Measurements from ENCODE around the gene HTR5A. TPM values are rescaled to one million over a fixed set of nuclear protein-coding genes. Genes with fewer than 3 reads are reported as not detected.

Gene HTR5A
- total RNA-seq, 1 donor from 2014 or later = not detected

DNA sequence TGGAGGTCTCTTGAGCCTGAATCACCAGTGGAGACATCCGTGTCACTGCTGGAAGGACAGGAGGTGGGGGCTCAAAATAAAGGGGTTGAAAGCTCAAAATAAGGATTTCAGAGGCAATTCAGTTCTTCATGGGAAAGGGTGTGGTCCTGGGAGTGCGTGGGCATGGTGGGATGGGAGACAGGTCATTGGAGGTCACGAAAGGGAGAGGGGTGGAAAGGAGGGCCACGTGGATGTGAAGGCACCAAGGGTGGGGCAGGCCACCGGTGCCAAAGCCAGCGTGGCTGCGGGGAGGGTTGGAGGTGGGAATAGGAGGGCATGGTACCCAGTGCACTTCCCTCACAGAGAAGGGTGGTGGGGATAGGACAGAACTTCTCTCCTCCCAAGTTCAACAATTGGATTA lies 59.7 kb downstream of the HTR5A start:
- H3K4me1 ChIP-seq (ENCODE audit: control insufficient read depth in 3 of 3, insufficient read depth in 3 of 3, low read length in 3 of 3) = no peaks in the 10 kb centered on the region
- no peak overlapping the region for H3K4me3 ChIP-seq (ENCODE audit: low read length in 3 of 3)
- H3K9ac ChIP-seq (ENCODE audit: low read depth in 1 of 3, low read length in 3 of 3) = no peak overlapping the region
- H3K9me3 ChIP-seq (ENCODE audit: control insufficient read depth in 3 of 3, low read length in 3 of 3) = no peaks in the 10 kb centered on the region
- no peaks in the 10 kb centered on the region for H3K36me3 ChIP-seq (ENCODE audit: control insufficient read depth in 3 of 3, insufficient read depth in 3 of 3, low read length in 3 of 3)
- peaks cover 4 to 9% (median 8%) of the 10 kb centered on the region in 3 donors for H3K27me3 ChIP-seq (ENCODE audit: control insufficient read depth in 3 of 3, insufficient read depth in 3 of 3, low read length in 3 of 3)
- no peak overlapping the region for H3K27ac ChIP-seq (ENCODE audit: low read depth, low read length)

DNA sequence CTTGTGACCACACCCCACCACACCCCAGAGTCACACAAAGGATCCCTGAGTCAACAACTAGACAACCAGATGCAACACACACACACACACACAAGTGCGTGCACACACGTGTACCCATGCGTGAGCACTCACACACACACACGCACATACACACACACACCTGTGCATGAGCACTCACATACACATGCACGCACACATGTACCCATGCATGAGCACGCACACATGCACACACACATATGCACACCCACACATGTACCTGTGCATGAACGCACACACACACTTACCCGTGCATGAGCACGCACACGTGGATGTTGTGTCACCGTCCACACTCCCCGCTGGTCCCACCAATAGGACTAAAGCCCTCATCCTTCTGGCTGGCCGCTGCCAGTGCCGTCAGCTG lies 60.4 kb downstream of the HTR5A start:
- H3K4me3 ChIP-seq (ENCODE audit: low read length in 3 of 3) = no peak overlapping the region

DNA sequence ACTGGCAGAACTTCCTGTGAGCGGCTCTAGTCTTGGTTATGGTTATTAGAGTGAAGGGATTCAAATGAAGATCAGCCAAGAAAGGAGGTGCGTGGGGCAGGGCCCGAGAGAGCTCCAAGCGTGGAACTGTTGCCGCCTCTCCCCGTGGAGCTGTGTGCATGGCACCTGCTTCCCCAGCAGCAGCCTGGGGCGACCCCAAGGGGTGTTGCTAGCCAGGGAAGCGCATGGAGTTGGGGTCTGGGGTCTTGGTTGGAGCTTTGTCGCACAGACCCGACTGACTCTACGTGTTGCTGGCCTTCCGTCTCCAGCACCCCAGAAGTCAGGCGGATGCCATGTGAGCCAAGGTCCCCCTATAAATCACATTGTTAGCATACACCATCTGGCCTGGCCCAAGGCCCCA lies 61.0 kb downstream of the HTR5A start:
- H3K4me1 ChIP-seq (ENCODE audit: control insufficient read depth in 3 of 3, insufficient read depth in 3 of 3, low read length in 3 of 3) = no peaks in the 10 kb centered on the region
- H3K4me3 ChIP-seq (ENCODE audit: low read length in 3 of 3) = no peak overlapping the region
- H3K9me3 ChIP-seq (ENCODE audit: control insufficient read depth in 3 of 3, low read length in 3 of 3) = no peaks in the 10 kb centered on the region
- H3K36me3 ChIP-seq (ENCODE audit: control insufficient read depth in 3 of 3, insufficient read depth in 3 of 3, low read length in 3 of 3) = no peaks in the 10 kb centered on the region
- peaks cover 3 to 8% (median 4%) of the 10 kb centered on the region in 3 donors for H3K27me3 ChIP-seq (ENCODE audit: control insufficient read depth in 3 of 3, insufficient read depth in 3 of 3, low read length in 3 of 3)
- H3K27ac ChIP-seq (ENCODE audit: low read depth, low read length) = no peak overlapping the region
- no peak overlapping the region for H3K9ac ChIP-seq (ENCODE audit: low read depth in 1 of 3, low read length in 3 of 3)

More for the DNA sequence above, 60.4 kb downstream of the HTR5A start:
- Histone ChIP-seq H3K36me3 (ENCODE audit: control insufficient read depth in 3 of 3, insufficient read depth in 3 of 3, low read length in 3 of 3) (no peaks in the 10 kb centered on the region), H3K4me1 (ENCODE audit: control insufficient read depth in 3 of 3, insufficient read depth in 3 of 3, low read length in 3 of 3) (no peaks in the 10 kb centered on the region), H3K9ac (ENCODE audit: low read depth in 1 of 3, low read length in 3 of 3) (no peak overlapping the region), H3K27me3 (ENCODE audit: control insufficient read depth in 3 of 3, insufficient read depth in 3 of 3, low read length in 3 of 3) (peaks cover 4 to 8% (median 4%) of the 10 kb centered on the region in 3 donors), H3K9me3 (ENCODE audit: control insufficient read depth in 3 of 3, low read length in 3 of 3) (no peaks in the 10 kb centered on the region), H3K27ac (ENCODE audit: low read depth, low read length) (no peak overlapping the region)

DNA sequence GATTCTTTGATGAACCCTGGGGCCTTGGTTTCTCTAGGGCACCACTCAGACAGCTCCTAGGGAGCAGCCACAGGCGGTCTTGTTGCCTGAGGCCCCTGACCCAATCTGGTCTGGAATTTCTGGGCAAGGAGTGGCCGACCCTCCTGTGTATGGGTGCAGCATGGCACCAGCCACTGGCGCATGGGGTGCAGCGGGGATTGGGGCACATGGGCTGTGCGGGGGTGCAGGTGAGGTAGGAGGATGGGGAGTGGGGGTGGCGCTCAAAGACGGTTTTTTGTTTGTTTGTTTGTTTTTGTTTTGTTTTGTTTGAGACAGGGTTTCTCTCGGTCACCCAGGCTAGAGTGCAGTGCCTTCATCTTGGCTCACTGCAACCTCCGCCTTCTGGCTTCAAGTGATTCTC lies 62.3 kb downstream of the HTR5A start:
- Histone ChIP-seq H3K9ac (ENCODE audit: low read depth in 1 of 3, low read length in 3 of 3) (no peak overlapping the region), H3K27ac (ENCODE audit: low read depth, low read length) (no peak overlapping the region), H3K9me3 (ENCODE audit: control insufficient read depth in 3 of 3, low read length in 3 of 3) (peaks cover 0 to 4% (median 0%) of the 10 kb centered on the region in 3 donors), H3K36me3 (ENCODE audit: control insufficient read depth in 3 of 3, insufficient read depth in 3 of 3, low read length in 3 of 3) (no peaks in the 10 kb centered on the region), H3K4me1 (ENCODE audit: control insufficient read depth in 3 of 3, insufficient read depth in 3 of 3, low read length in 3 of 3) (no peaks in the 10 kb centered on the region), H3K27me3 (ENCODE audit: control insufficient read depth in 3 of 3, insufficient read depth in 3 of 3, low read length in 3 of 3) (peaks cover 0 to 8% (median 4%) of the 10 kb centered on the region in 3 donors), H3K4me3 (ENCODE audit: low read length in 3 of 3) (no peak overlapping the region)

DNA sequence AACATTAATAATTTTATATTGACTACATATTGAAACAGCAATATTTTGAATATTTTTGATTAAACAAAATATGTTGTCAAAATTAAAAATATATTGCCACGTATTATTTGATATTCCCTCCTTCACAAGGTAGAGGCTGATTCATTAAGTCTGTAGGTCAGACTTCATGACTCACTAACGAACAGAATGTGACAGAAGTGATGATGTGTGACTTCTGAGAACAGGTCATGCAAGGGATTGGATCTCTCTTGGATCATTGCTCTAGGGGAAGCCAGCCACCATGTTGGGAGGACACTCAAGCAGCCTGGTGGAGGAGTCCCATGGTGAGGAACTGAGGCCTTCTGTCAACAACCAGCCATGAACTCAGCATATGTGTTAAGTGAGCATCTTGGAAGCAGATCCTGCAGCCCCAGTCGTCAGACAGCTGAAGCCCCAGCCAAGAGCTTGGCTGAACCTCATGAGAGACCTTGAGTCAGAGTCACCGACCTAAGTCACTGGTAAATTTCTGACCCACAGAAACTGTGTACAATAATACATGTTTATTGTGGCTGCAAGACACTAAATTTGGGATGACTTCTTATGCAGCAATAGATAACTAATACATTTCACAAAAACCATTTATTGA lies 66.6 kb downstream of the HTR5A start:
- Histone ChIP-seq H3K27ac (ENCODE audit: low read depth, low read length) (no peak overlapping the region), H3K4me3 (ENCODE audit: low read length in 3 of 3) (no peak overlapping the region), H3K4me1 (ENCODE audit: control insufficient read depth in 3 of 3, insufficient read depth in 3 of 3, low read length in 3 of 3) (no peaks in the 10 kb centered on the region), H3K9ac (ENCODE audit: low read depth in 1 of 3, low read length in 3 of 3) (no peak overlapping the region), H3K36me3 (ENCODE audit: control insufficient read depth in 3 of 3, insufficient read depth in 3 of 3, low read length in 3 of 3) (no peaks in the 10 kb centered on the region), H3K9me3 (ENCODE audit: control insufficient read depth in 3 of 3, low read length in 3 of 3) (peaks cover 0 to 4% (median 0%) of the 10 kb centered on the region in 3 donors), H3K27me3 (ENCODE audit: control insufficient read depth in 3 of 3, insufficient read depth in 3 of 3, low read length in 3 of 3) (peaks cover 9 to 18% (median 10%) of the 10 kb centered on the region in 3 donors)

Small RNA genes lying within 50 kb of the gene (small RNA-seq; reads per million reads assigned to genes)
- gene AC092628.1 = not detected

Other genes with a start within 250 kb of the HTR5A start
- gene PAXIP1, start 67.2 kb upstream of the HTR5A start, total RNA-seq = 7.8 TPM
- 25.1 TPM for gene INSIG1, start 227.6 kb downstream of the HTR5A start, total RNA-seq